Activated B cell treated with CpG ODN at 0.5 μM for 24 hours (primary cell): ENCODE results near the gene TBC1D10A. TPM values are rescaled to one million over a fixed set of nuclear protein-coding genes. Genes with fewer than 3 reads are reported as not detected.

Experiments
- ATAC-seq: fragments of 200-7000 bp; cut with Tn5 transposase; one replicate; pipeline ENCODE4 v1.10.0; 2021; ENCODE audit warnings: low read depth, mild to moderate bottlenecking, moderate library complexity
- CTCF ChIA-PET: fragments of 350-600 bp; sonication (Branson Sonifier 250); formaldehyde crosslinking; loops from one replicate; lab custom pipeline; 2021; ENCODE audit warnings: antibody characterized with exemption; lab: Charles Lee
- POLR2A ChIA-PET: fragments of 350-600 bp; sonication (Branson Sonifier 250); formaldehyde crosslinking; loops from one replicate; lab custom pipeline; 2021; ENCODE audit warnings: antibody characterized with exemption; lab: Charles Lee
- DNase-seq: peaks from one replicate; pipeline ENCODE4 v3.0.0; 2022
- H3K27ac Mint-ChIP-seq: one replicate; pipeline ENCODE4 v1.8.0; 2020; ENCODE audit warnings: mixed read lengths
- H3K27me3 Mint-ChIP-seq: one replicate; pipeline ENCODE4 v1.8.0; 2021; ENCODE audit warnings: mixed read lengths
- H3K36me3 Mint-ChIP-seq: one replicate; pipeline ENCODE4 v1.8.0; 2021; ENCODE audit warnings: low read depth, mixed read lengths
- H3K4me1 Mint-ChIP-seq: one replicate; pipeline ENCODE4 v1.8.0; 2021; ENCODE audit warnings: mixed read lengths
- H3K4me3 Mint-ChIP-seq: one replicate; pipeline ENCODE4 v1.8.0; 2020; ENCODE audit warnings: mild to moderate bottlenecking, mixed read lengths
- H3K9me3 Mint-ChIP-seq: one replicate; pipeline ENCODE4 v1.8.0; 2020; ENCODE audit warnings: mixed read lengths
- CTCF ChIP-seq: fragments of 200-600 bp; IDR thresholded peaks from one replicate; pipeline ENCODE4 v1.8.0; 2022; ENCODE audit warnings: antibody characterized with exemption, mild to moderate bottlenecking
- intact Hi-C: fragments of 100-400 bp; cut with micrococcal nuclease; formaldehyde crosslinking; loops from one replicate; pipeline ENCODE4 v1.15.1; 2024
- total RNA-seq: library from RNA; stranded (reverse); gene quantifications from 2 replicates; pipeline ENCODE4 v1.2.3, GENCODE V29; 2022

Gene TBC1D10A
- total RNA-seq, 1 donor from 2014 or later, result 20.4 TPM

- Mint-ChIP-seq H3K27ac (peak overlapping the region; percentile 79), H3K4me1 (peaks cover 89% of the 10 kb centered on the region), H3K9me3 (no peaks in the 10 kb centered on the region), H3K4me3 (no peak overlapping the region), H3K27me3 (no peaks in the 10 kb centered on the region), H3K36me3 (peaks cover 10% of the 10 kb centered on the region)
- no peak for DNase-seq
- no peak for ATAC-seq
- CTCF ChIA-PET, result interaction anchor here (1.7 to 4.0 kb wide), 2 partner anchors 13 to 26 kb away, joined by 5 to 23 read pairs; partner anchors contain the start of genes CASTOR1 and TBC1D10A
- POLR2A ChIA-PET, result interaction anchor here (0.6 to 2.6 kb wide), 7 partner anchors 9 to 26 kb away, joined by 4 to 12 read pairs (median 6); partner anchors contain the start of gene TBC1D10A
- intact Hi-C loops, result loop anchor here (1.0 kb wide), 1 partner anchor 8 kb away; no protein-coding TSS in a partner anchor
- TF ChIP-seq CTCF, result no peak
Measured at GRCh38 chr22:30313527-30314363, 13.0 kb downstream of the TBC1D10A start.

- POLR2A ChIA-PET, result interaction anchor here (1.9 to 2.2 kb wide), 3 partner anchors 9 to 15 kb away, joined by 4 to 8 read pairs (median 6); partner anchors contain the start of gene TBC1D10A
Measured at GRCh38 chr22:30312053-30312452, 14.7 kb downstream of the TBC1D10A start.

GRCh38 chr22:30310881-30311771 is 15.6 kb downstream of the TBC1D10A start:
- Mint-ChIP-seq H3K4me3 (peak overlapping the region; percentile 56), H3K27ac (peak overlapping the region; percentile 81), H3K4me1 (peaks cover 96% of the 10 kb centered on the region), H3K27me3 (no peaks in the 10 kb centered on the region), H3K9me3 (no peaks in the 10 kb centered on the region), H3K36me3 (peaks cover 3% of the 10 kb centered on the region)
- intact Hi-C loops, result loop anchor here (1.0 kb wide), 2 partner anchors 15 to 22 kb away; partner anchors contain the start of genes CASTOR1 and TBC1D10A
- ATAC-seq (no peak), DNase-seq (no peak)
- CTCF ChIA-PET, result interaction anchor here (0.7 to 1.6 kb wide), 4 partner anchors 14 to 80 kb away, joined by 3 to 18 read pairs (median 4); partner anchors contain the start of genes CASTOR1 and TBC1D10A
- TF ChIP-seq CTCF, result no peak
- POLR2A ChIA-PET, result interaction anchor here (0.7 to 10.9 kb wide), 8 partner anchors 9 to 122 kb away, joined by 3 to 131 read pairs (median 7); partner anchors contain the start of genes CASTOR1, CCDC157, SF3A1 and TBC1D10A

More at GRCh38 chr22:30312053-30312452, 14.7 kb downstream of the TBC1D10A start:
- intact Hi-C loops, result no loop called here
- DNase-seq (no peak), ATAC-seq (no peak)
- Mint-ChIP-seq H3K4me3 (no peak overlapping the region), H3K27ac (peak overlapping the region; percentile 81), H3K4me1 (peaks cover 92% of the 10 kb centered on the region), H3K36me3 (peaks cover 3% of the 10 kb centered on the region), H3K27me3 (no peaks in the 10 kb centered on the region), H3K9me3 (no peaks in the 10 kb centered on the region)
- CTCF ChIA-PET, result interaction anchor here (4.0 kb wide), 1 partner anchor 24 kb away, joined by 23 read pairs; the partner anchor contains the start of gene CASTOR1
- no peak for TF ChIP-seq CTCF

GRCh38 chr22:30309951-30310741 is 16.6 kb downstream of the TBC1D10A start:
- ChIA-PET CTCF (interaction anchor here (0.7 to 1.6 kb wide), 5 partner anchors 15 to 81 kb away, joined by 3 to 18 read pairs (median 4); partner anchors contain the start of genes CASTOR1, RNF215 and TBC1D10A), POLR2A (interaction anchor here (0.6 to 10.9 kb wide), 7 partner anchors 13 to 179 kb away, joined by 3 to 131 read pairs (median 11); partner anchors contain the start of genes CASTOR1, CCDC157, SF3A1 and TBC1D10A)
- intact Hi-C loops, result loop anchor here (1.0 kb wide), 2 partner anchors 16 to 21 kb away; partner anchors contain the start of genes CASTOR1 and TBC1D10A
- H3K36me3 Mint-ChIP-seq, result peaks cover 3% of the 10 kb centered on the region
- no peaks in the 10 kb centered on the region for H3K9me3 Mint-ChIP-seq
- H3K4me3 Mint-ChIP-seq, result peak overlapping the region; percentile 56
- DNase-seq, result no peak
- H3K27ac Mint-ChIP-seq, result peak overlapping the region; percentile 81
- peak; percentile 16 for ATAC-seq
- H3K27me3 Mint-ChIP-seq, result no peaks in the 10 kb centered on the region
- peaks cover 98% of the 10 kb centered on the region for H3K4me1 Mint-ChIP-seq
- TF ChIP-seq CTCF, result no peak
